OCI-LY1 (cell line): ENCODE results near the gene SLC25A27.
A peak's percentile ranks its signal among the peaks of the same experiment; 100 is the strongest.

Experiments
- H2AFZ ChIP-seq: fragments of 200-600 bp; sonication (generic), shearing (Covaris generic); 2 replicates; pipeline ENCODE4 v1.6.0; 2014; ENCODE audit warnings: antibody characterized with exemption, mild to moderate bottlenecking, low read length
- H3F3A ChIP-seq: fragments of 200-600 bp; sonication (generic), shearing (Covaris generic); 2 replicates; pipeline ENCODE4 v1.6.0; 2014; ENCODE audit warnings: mild to moderate bottlenecking, antibody characterized with exemption, low read length, moderate library complexity; ENCODE audit not compliant: insufficient read depth
- H3K27ac ChIP-seq: fragments of 200-600 bp; sonication (generic); 2 replicates; pipeline ENCODE4 v1.5.1; 2014; ENCODE audit warnings: low read length, mixed run types, mild to moderate bottlenecking, low read depth; ENCODE audit not compliant: poor library complexity, severe bottlenecking
- H3K27me3 ChIP-seq: fragments of 200-600 bp; sonication (generic); 2 replicates; pipeline ENCODE4 v1.6.0; 2014; ENCODE audit warnings: antibody characterized with exemption, mild to moderate bottlenecking, low read length, moderate library complexity; ENCODE audit not compliant: insufficient read depth
- H3K36me3 ChIP-seq: fragments of 200-600 bp; sonication (generic); 2 replicates; pipeline ENCODE4 v1.6.1; 2014; ENCODE audit warnings: mild to moderate bottlenecking, antibody characterized with exemption, low read length, moderate library complexity, mixed read lengths; ENCODE audit not compliant: insufficient read depth
- H3K4me1 ChIP-seq: fragments of 200-600 bp; sonication (generic); 2 replicates; pipeline ENCODE4 v1.5.1; 2014; ENCODE audit warnings: mild to moderate bottlenecking, low read length, moderate library complexity; ENCODE audit not compliant: insufficient read depth, severe bottlenecking
- H3K4me2 ChIP-seq: fragments of 200-600 bp; sonication (generic), shearing (Covaris generic); 2 replicates; pipeline ENCODE4 v1.6.1; 2014; ENCODE audit warnings: low read length
- H3K4me3 ChIP-seq: fragments of 200-600 bp; sonication (generic); 2 replicates; pipeline ENCODE4 v1.5.1; 2014; ENCODE audit warnings: low read length, low read depth, mild to moderate bottlenecking, mixed read lengths; ENCODE audit not compliant: poor library complexity, severe bottlenecking
- H3K79me2 ChIP-seq: fragments of 200-600 bp; shearing (Covaris generic); 2 replicates; pipeline ENCODE4 v1.6.1; 2016; ENCODE audit warnings: mixed run types, low read length, mixed read lengths; ENCODE audit not compliant: insufficient read depth
- H3K9ac ChIP-seq: fragments of 200-600 bp; sonication (generic), shearing (Covaris generic); 2 replicates; pipeline ENCODE4 v1.6.1; 2014; ENCODE audit warnings: mild to moderate bottlenecking, low read length, mixed read lengths
- H3K9me2 ChIP-seq: fragments of 200-600 bp; sonication (generic), shearing (Covaris generic); 2 replicates; pipeline ENCODE4 v1.6.1; 2014; ENCODE audit warnings: low read depth, mild to moderate bottlenecking, low read length, mixed read lengths
- H3K9me3 ChIP-seq: fragments of 200-600 bp; shearing (Covaris generic); 2 replicates; pipeline ENCODE4 v1.6.1; 2014; ENCODE audit warnings: low read length, mixed read lengths
- H4K20me1 ChIP-seq: fragments of 200-600 bp; sonication (generic), shearing (Covaris generic); 2 replicates; pipeline ENCODE4 v1.6.0; 2016; ENCODE audit warnings: mild to moderate bottlenecking, low read length; ENCODE audit not compliant: insufficient read depth
- EZH2 ChIP-seq: fragments of 200-600 bp; sonication (generic), shearing (Covaris generic); IDR thresholded peaks from 2 replicates; pipeline ENCODE4 v1.8.0; 2017; ENCODE audit warnings: borderline replicate concordance, mixed run types, mild to moderate bottlenecking, antibody characterized with exemption, low read length, moderate library complexity, mixed read lengths
- TF ChIP-seq, protein P1 (sequence below): fragments of 200-600 bp; sonication (generic), shearing (Covaris generic); IDR thresholded peaks from 2 replicates; pipeline ENCODE4 v1.5.1; 2017; ENCODE audit warnings: mild to moderate bottlenecking, antibody characterized with exemption, low read length, moderate library complexity, mixed read lengths

SLC25A27 gene

GRCh38 chr6:46626228-46626909, 26.4 kb upstream of the SLC25A27 start:
- Histone ChIP-seq H3K9ac (peak overlapping the region; percentile 55; the same call in 1 of the 2 replicates), H4K20me1 (no peaks in the 10 kb centered on the region), H2AFZ (peak overlapping the region; percentile 76), H3K27ac (peak overlapping the region; percentile 94), H3K4me1 (peaks cover 44% of the 10 kb centered on the region), H3K36me3 (peaks cover 24% of the 10 kb centered on the region), H3K9me2 (no peaks in the 10 kb centered on the region), H3F3A (no peaks in the 10 kb centered on the region), H3K4me2 (peak overlapping the region; percentile 68), H3K9me3 (no peaks in the 10 kb centered on the region), H3K27me3 (no peaks in the 10 kb centered on the region), H3K4me3 (peak overlapping the region; percentile 38), H3K79me2 (no peaks in the 10 kb centered on the region)
- TF ChIP-seq, protein P1, sequence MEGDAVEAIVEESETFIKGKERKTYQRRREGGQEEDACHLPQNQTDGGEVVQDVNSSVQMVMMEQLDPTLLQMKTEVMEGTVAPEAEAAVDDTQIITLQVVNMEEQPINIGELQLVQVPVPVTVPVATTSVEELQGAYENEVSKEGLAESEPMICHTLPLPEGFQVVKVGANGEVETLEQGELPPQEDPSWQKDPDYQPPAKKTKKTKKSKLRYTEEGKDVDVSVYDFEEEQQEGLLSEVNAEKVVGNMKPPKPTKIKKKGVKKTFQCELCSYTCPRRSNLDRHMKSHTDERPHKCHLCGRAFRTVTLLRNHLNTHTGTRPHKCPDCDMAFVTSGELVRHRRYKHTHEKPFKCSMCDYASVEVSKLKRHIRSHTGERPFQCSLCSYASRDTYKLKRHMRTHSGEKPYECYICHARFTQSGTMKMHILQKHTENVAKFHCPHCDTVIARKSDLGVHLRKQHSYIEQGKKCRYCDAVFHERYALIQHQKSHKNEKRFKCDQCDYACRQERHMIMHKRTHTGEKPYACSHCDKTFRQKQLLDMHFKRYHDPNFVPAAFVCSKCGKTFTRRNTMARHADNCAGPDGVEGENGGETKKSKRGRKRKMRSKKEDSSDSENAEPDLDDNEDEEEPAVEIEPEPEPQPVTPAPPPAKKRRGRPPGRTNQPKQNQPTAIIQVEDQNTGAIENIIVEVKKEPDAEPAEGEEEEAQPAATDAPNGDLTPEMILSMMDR = peak; percentile 81
- TF ChIP-seq EZH2 = no peak

- peaks cover 24% of the 10 kb centered on the region for H3K36me3 ChIP-seq
- H3K9me3 ChIP-seq = no peaks in the 10 kb centered on the region
- peak overlapping the region; percentile 94 for H3K27ac ChIP-seq
- H3K4me3 ChIP-seq = peak overlapping the region; percentile 38
- H2AFZ ChIP-seq = peak overlapping the region; percentile 73
- no peaks in the 10 kb centered on the region for H4K20me1 ChIP-seq
- H3K9me2 ChIP-seq = no peaks in the 10 kb centered on the region
- H3K79me2 ChIP-seq = no peaks in the 10 kb centered on the region
- peak overlapping the region; percentile 55 for H3K9ac ChIP-seq
- H3F3A ChIP-seq = no peaks in the 10 kb centered on the region
- H3K4me1 ChIP-seq = peaks cover 44% of the 10 kb centered on the region
- H3K4me2 ChIP-seq = peak overlapping the region; percentile 68
- TF ChIP-seq, protein P1 = no peak
- no peak for TF ChIP-seq EZH2
- H3K27me3 ChIP-seq = no peaks in the 10 kb centered on the region
These were observed 25.8 kb upstream of the SLC25A27 start for GRCh38 chr6:46626976-46627375.

- no peaks in the 10 kb centered on the region for H4K20me1 ChIP-seq
- peak overlapping the region; percentile 94 for H3K27ac ChIP-seq
- no peaks in the 10 kb centered on the region for H3F3A ChIP-seq
- H3K36me3 ChIP-seq = peaks cover 15% of the 10 kb centered on the region
- no peak overlapping the region for H3K4me3 ChIP-seq
- H3K9me2 ChIP-seq = no peaks in the 10 kb centered on the region
- H3K4me2 ChIP-seq = no peak overlapping the region
- H3K79me2 ChIP-seq = no peaks in the 10 kb centered on the region
- peaks cover 44% of the 10 kb centered on the region for H3K4me1 ChIP-seq
- TF ChIP-seq, protein P1 = no peak
- no peak for TF ChIP-seq EZH2
- no peak overlapping the region for H2AFZ ChIP-seq
- no peaks in the 10 kb centered on the region for H3K27me3 ChIP-seq
- H3K9ac ChIP-seq = no peak overlapping the region
- H3K9me3 ChIP-seq = no peaks in the 10 kb centered on the region
These were observed 24.3 kb upstream of the SLC25A27 start for GRCh38 chr6:46628498-46628897.
